ENCODE results near the gene TBX6. TPM values are rescaled to one million over a fixed set of nuclear protein-coding genes. Genes with fewer than 3 reads are reported as not detected.
A peak's percentile ranks its signal among the peaks of the same experiment; 100 is the strongest.

TBX6 gene
- total RNA-seq, 4 donors from 2014 or later: 0.42 to 1.3 (median 0.67) TPM

GRCh38 chr16:30088832-30089624 lies 2.7 kb downstream of the TBX6 start:
- 80% methylated on average over 16 of the region's 22 CpGs for WGBS
- DNase-seq (ENCODE audit: extremely low spot score): no peak
- Histone ChIP-seq H3K27ac (replicated peaks in 1 of 4) (no peak overlapping the region), H3K27me3 (no peaks in the 10 kb centered on the region), H3K4me1 (peaks cover 27 to 49% (median 40%) of the 10 kb centered on the region in 4 donors), H3K9me3 (no peaks in the 10 kb centered on the region), H3K4me3 (no peak overlapping the region), H3K36me3 (peaks cover 7 to 31% (median 27%) of the 10 kb centered on the region in 4 donors)
- TF ChIP-seq CTCF (IDR thresholded peaks at IDR 0.05) (no peak), EP300 (IDR thresholded peaks at IDR 0.05) (no peak), POLR2AphosphoS5 (IDR thresholded peaks at IDR 0.05) (no peak), POLR2A (IDR thresholded peaks at IDR 0.05; ENCODE audit: low read depth) (no peak)
- intact Hi-C loops (cut with DNase I): no loop called here

- no peak for TF ChIP-seq POLR2A (IDR thresholded peaks at IDR 0.05; ENCODE audit: low read depth)
- peaks cover 22 to 42% (median 34%) of the 10 kb centered on the region in 4 donors for H3K4me1 ChIP-seq
- H3K27me3 ChIP-seq: no peaks in the 10 kb centered on the region
- no peak overlapping the region for H3K27ac ChIP-seq (replicated peaks in 1 of 4)
- 72% methylated on average over 8 of the region's 10 CpGs for WGBS
- H3K4me3 ChIP-seq: no peak overlapping the region
- peaks cover 8 to 31% (median 27%) of the 10 kb centered on the region in 4 donors for H3K36me3 ChIP-seq
- H3K9me3 ChIP-seq: no peaks in the 10 kb centered on the region
- intact Hi-C loops (cut with DNase I): no loop called here
- DNase-seq (ENCODE audit: extremely low spot score): no peak
Observed at GRCh38 chr16:30088237-30088831, 3.4 kb downstream of the TBX6 start.

GRCh38 chr16:30087181-30087898 lies 4.4 kb downstream of the TBX6 start:
- H3K4me3 ChIP-seq: no peak overlapping the region
- no peaks in the 10 kb centered on the region for H3K27me3 ChIP-seq
- intact Hi-C loops (cut with DNase I): no loop called here
- peaks cover 12 to 32% (median 24%) of the 10 kb centered on the region in 4 donors for H3K4me1 ChIP-seq
- H3K27ac ChIP-seq (replicated peaks in 1 of 4): no peak overlapping the region
- H3K36me3 ChIP-seq: peaks cover 18 to 38% (median 34%) of the 10 kb centered on the region in 4 donors
- 86% methylated on average over 11 of the region's 11 CpGs for WGBS
- no peak for DNase-seq (ENCODE audit: extremely low spot score)
- no peak for TF ChIP-seq POLR2AphosphoS5 (IDR thresholded peaks at IDR 0.05)
- no peak for TF ChIP-seq CTCF (IDR thresholded peaks at IDR 0.05)
- TF ChIP-seq EP300 (IDR thresholded peaks at IDR 0.05): no peak
- TF ChIP-seq POLR2A (IDR thresholded peaks at IDR 0.05; ENCODE audit: low read depth): no peak
- no peaks in the 10 kb centered on the region for H3K9me3 ChIP-seq

- TF ChIP-seq POLR2AphosphoS5 (IDR thresholded peaks at IDR 0.05): no peak
- TF ChIP-seq POLR2A (IDR thresholded peaks at IDR 0.05; ENCODE audit: low read depth): no peak
- TF ChIP-seq EP300 (IDR thresholded peaks at IDR 0.05): no peak
- TF ChIP-seq CTCF (IDR thresholded peaks at IDR 0.05): no peak
- 73% methylated on average over 17 of the region's 27 CpGs for WGBS
- Histone ChIP-seq H3K9me3 (no peaks in the 10 kb centered on the region), H3K4me1 (peaks cover 8 to 24% (median 17%) of the 10 kb centered on the region in 4 donors), H3K27ac (replicated peaks in 1 of 4) (peak overlapping the region in 1 of 4 donors; percentile 47), H3K4me3 (no peak overlapping the region), H3K36me3 (peaks cover 26 to 46% (median 42%) of the 10 kb centered on the region in 4 donors), H3K27me3 (no peaks in the 10 kb centered on the region)
- intact Hi-C loops (cut with DNase I): no loop called here
- no peak for DNase-seq (ENCODE audit: extremely low spot score)
Observed at GRCh38 chr16:30086291-30087140, 5.2 kb downstream of the TBX6 start.

Data from esophagus muscularis mucosa (tissue), 4 donors.